WTC11 (cell line): Measurements from ENCODE around the gene C1R.

Experiments used
- CREB1 ChIP-seq: sonication (generic); formaldehyde crosslinking; IDR thresholded peaks from 2 replicates; pipeline ENCODE4 v1.8.0; 2023; ENCODE audit warnings: mild to moderate bottlenecking, missing genetic modification reagents
- CREM ChIP-seq: sonication (generic); formaldehyde crosslinking; IDR thresholded peaks from 2 replicates; pipeline ENCODE4 v1.8.1; 2022; ENCODE audit warnings: mild to moderate bottlenecking, missing genetic modification reagents, moderate library complexity
- ELF4 ChIP-seq: sonication (generic); formaldehyde crosslinking; IDR thresholded peaks from 2 replicates; pipeline ENCODE4 v1.8.1; 2022; ENCODE audit warnings: low read depth, mild to moderate bottlenecking, moderate library complexity, missing genetic modification reagents
- NFYB ChIP-seq: sonication (generic); formaldehyde crosslinking; conservative IDR thresholded peaks from 2 replicates; pipeline ENCODE4 v1.8.0; 2022; ENCODE audit warnings: low read depth, missing genetic modification reagents
- TEAD1 ChIP-seq: sonication (generic); formaldehyde crosslinking; IDR thresholded peaks from 2 replicates; pipeline ENCODE4 v1.8.0; 2022; ENCODE audit warnings: mild to moderate bottlenecking, missing genetic modification reagents
- ZNF263 ChIP-seq: sonication (generic); formaldehyde crosslinking; IDR thresholded peaks from 2 replicates; pipeline ENCODE4 v1.8.1; 2022; ENCODE audit warnings: low read depth, mild to moderate bottlenecking, moderate library complexity, missing genetic modification reagents
- ZNF416 ChIP-seq: fragments of 250-450 bp; sonication (Bioruptor Pico); IDR thresholded peaks from 2 replicates; pipeline ENCODE4 v1.9.0; 2021; ENCODE audit warnings: mild to moderate bottlenecking, inconsistent platforms
- ZNF423 ChIP-seq: fragments of 250-450 bp; sonication (Bioruptor Pico); IDR thresholded peaks from 2 replicates; pipeline ENCODE4 v2.1.2; 2022; ENCODE audit warnings: mild to moderate bottlenecking, moderate library complexity
- TF ChIP-seq, protein P1 (sequence below): fragments of 200-600 bp; IDR thresholded peaks from 2 replicates; pipeline ENCODE4 v1.8.0; 2022; ENCODE audit warnings: antibody characterized with exemption
- TF ChIP-seq, protein P2 (sequence below): sonication (generic); formaldehyde crosslinking; IDR thresholded peaks from 2 replicates; pipeline ENCODE4 v1.8.1; 2022; ENCODE audit warnings: mild to moderate bottlenecking, missing genetic modification reagents, moderate library complexity, borderline replicate concordance
- TF ChIP-seq, protein P3 (sequence below): sonication (generic); formaldehyde crosslinking; IDR thresholded peaks from 2 replicates; pipeline ENCODE4 v1.8.1; 2023; ENCODE audit warnings: mild to moderate bottlenecking, missing genetic modification reagents, moderate library complexity
- TF ChIP-seq, protein P4 (sequence below): sonication (generic); formaldehyde crosslinking; IDR thresholded peaks from 2 replicates; pipeline ENCODE4 v1.8.0; 2022; ENCODE audit warnings: mild to moderate bottlenecking, missing genetic modification reagents
- TF ChIP-seq, protein P5 (sequence below): sonication (generic); formaldehyde crosslinking; IDR thresholded peaks from 2 replicates; pipeline ENCODE4 v1.8.0; 2023; ENCODE audit warnings: missing genetic modification reagents

DNA sequence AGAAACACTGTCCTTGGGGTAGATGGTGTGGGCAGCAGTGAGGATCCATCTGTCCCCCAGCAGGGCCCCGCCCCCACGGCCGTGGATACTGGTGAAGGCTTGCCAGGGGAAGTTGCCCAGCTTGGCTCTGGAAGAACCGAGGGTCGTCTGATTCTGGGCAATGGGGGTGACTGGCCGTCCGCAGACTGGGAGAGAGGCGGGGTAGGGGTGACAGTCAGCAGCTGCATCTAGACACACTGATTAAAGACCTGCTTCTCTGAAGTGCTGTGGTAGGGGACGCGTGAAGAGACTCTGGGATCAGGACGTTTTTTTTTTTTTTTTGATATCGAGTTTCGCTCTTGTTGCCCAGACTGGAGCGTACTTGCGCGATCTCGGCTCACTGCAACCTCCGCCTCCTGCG, 4.7 kb upstream of the C1R start:
- TF ChIP-seq, protein P1, sequence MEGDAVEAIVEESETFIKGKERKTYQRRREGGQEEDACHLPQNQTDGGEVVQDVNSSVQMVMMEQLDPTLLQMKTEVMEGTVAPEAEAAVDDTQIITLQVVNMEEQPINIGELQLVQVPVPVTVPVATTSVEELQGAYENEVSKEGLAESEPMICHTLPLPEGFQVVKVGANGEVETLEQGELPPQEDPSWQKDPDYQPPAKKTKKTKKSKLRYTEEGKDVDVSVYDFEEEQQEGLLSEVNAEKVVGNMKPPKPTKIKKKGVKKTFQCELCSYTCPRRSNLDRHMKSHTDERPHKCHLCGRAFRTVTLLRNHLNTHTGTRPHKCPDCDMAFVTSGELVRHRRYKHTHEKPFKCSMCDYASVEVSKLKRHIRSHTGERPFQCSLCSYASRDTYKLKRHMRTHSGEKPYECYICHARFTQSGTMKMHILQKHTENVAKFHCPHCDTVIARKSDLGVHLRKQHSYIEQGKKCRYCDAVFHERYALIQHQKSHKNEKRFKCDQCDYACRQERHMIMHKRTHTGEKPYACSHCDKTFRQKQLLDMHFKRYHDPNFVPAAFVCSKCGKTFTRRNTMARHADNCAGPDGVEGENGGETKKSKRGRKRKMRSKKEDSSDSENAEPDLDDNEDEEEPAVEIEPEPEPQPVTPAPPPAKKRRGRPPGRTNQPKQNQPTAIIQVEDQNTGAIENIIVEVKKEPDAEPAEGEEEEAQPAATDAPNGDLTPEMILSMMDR = no peak
- TF ChIP-seq ZNF416 (CRISPR knock-in tag) (no peak), CREM (CRISPR knock-in tag) (no peak), TEAD1 (CRISPR knock-in tag) (no peak), ELF4 (CRISPR knock-in tag) (no peak), CREB1 (CRISPR knock-in tag) (no peak), ZNF423 (CRISPR knock-in tag) (no peak), ZNF263 (CRISPR knock-in tag) (no peak), NFYB (CRISPR knock-in tag) (no peak)
- TF ChIP-seq, protein P2, sequence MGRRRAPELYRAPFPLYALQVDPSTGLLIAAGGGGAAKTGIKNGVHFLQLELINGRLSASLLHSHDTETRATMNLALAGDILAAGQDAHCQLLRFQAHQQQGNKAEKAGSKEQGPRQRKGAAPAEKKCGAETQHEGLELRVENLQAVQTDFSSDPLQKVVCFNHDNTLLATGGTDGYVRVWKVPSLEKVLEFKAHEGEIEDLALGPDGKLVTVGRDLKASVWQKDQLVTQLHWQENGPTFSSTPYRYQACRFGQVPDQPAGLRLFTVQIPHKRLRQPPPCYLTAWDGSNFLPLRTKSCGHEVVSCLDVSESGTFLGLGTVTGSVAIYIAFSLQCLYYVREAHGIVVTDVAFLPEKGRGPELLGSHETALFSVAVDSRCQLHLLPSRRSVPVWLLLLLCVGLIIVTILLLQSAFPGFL (CRISPR knock-in tag) = no peak
- TF ChIP-seq, protein P3, sequence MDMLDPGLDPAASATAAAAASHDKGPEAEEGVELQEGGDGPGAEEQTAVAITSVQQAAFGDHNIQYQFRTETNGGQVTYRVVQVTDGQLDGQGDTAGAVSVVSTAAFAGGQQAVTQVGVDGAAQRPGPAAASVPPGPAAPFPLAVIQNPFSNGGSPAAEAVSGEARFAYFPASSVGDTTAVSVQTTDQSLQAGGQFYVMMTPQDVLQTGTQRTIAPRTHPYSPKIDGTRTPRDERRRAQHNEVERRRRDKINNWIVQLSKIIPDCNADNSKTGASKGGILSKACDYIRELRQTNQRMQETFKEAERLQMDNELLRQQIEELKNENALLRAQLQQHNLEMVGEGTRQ (CRISPR knock-in tag) = no peak
- TF ChIP-seq, protein P4, sequence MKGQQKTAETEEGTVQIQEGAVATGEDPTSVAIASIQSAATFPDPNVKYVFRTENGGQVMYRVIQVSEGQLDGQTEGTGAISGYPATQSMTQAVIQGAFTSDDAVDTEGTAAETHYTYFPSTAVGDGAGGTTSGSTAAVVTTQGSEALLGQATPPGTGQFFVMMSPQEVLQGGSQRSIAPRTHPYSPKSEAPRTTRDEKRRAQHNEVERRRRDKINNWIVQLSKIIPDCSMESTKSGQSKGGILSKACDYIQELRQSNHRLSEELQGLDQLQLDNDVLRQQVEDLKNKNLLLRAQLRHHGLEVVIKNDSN (CRISPR knock-in tag) = no peak
- TF ChIP-seq, protein P5, sequence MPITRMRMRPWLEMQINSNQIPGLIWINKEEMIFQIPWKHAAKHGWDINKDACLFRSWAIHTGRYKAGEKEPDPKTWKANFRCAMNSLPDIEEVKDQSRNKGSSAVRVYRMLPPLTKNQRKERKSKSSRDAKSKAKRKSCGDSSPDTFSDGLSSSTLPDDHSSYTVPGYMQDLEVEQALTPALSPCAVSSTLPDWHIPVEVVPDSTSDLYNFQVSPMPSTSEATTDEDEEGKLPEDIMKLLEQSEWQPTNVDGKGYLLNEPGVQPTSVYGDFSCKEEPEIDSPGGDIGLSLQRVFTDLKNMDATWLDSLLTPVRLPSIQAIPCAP (CRISPR knock-in tag) = no peak
